Measurements from ENCODE around the gene TCF4.

Gene TCF4

GRCh38 chr18:55317864-55318263, 270.1 kb downstream of the TCF4 start:
- peak; percentile 53 for FAIRE-seq

GRCh38 chr18:55317324-55317723, 270.7 kb downstream of the TCF4 start:
- FAIRE-seq, result no peak

- FAIRE-seq, result no peak
These were observed 271.4 kb downstream of the TCF4 start for GRCh38 chr18:55316486-55317184.

GRCh38 chr18:55314615-55315237, 273.3 kb downstream of the TCF4 start:
- FAIRE-seq, result no peak

- FAIRE-seq, result no peak
These were observed 274.0 kb downstream of the TCF4 start for GRCh38 chr18:55314031-55314430.

- peak; percentile 50 for FAIRE-seq
These were observed 277.1 kb downstream of the TCF4 start for GRCh38 chr18:55310863-55311262.

GRCh38 chr18:55310044-55310676, 277.8 kb downstream of the TCF4 start:
- FAIRE-seq, result no peak

- FAIRE-seq, result no peak
These were observed 278.7 kb downstream of the TCF4 start for GRCh38 chr18:55309249-55309648.

GRCh38 chr18:55307505-55307904, 280.5 kb downstream of the TCF4 start:
- no peak for FAIRE-seq

GRCh38 chr18:55306359-55307024, 281.5 kb downstream of the TCF4 start:
- FAIRE-seq, result no peak

GRCh38 chr18:55302167-55302833, 285.7 kb downstream of the TCF4 start:
- FAIRE-seq, result no peak

- FAIRE-seq, result no peak
These were observed 286.2 kb downstream of the TCF4 start for GRCh38 chr18:55301824-55302166.

- FAIRE-seq, result no peak
These were observed 287.0 kb downstream of the TCF4 start for GRCh38 chr18:55300936-55301531.

- FAIRE-seq, result no peak
These were observed 287.5 kb downstream of the TCF4 start for GRCh38 chr18:55300421-55300935.

GRCh38 chr18:55296778-55297177, 291.2 kb downstream of the TCF4 start:
- FAIRE-seq, result no peak

- no peak for FAIRE-seq
These were observed 291.9 kb downstream of the TCF4 start for GRCh38 chr18:55296115-55296514.

- no peak for FAIRE-seq
These were observed 297.1 kb downstream of the TCF4 start for GRCh38 chr18:55290898-55291297.

GRCh38 chr18:55289775-55290174, 298.2 kb downstream of the TCF4 start:
- no peak for FAIRE-seq

- no peak for FAIRE-seq
These were observed 298.9 kb downstream of the TCF4 start for GRCh38 chr18:55289048-55289447.

- FAIRE-seq, result no peak
These were observed 299.8 kb downstream of the TCF4 start for GRCh38 chr18:55287935-55288868.

- no peak for FAIRE-seq
These were observed 300.7 kb downstream of the TCF4 start for GRCh38 chr18:55287149-55287806.
